NB4 (cell line): ENCODE data around the gene SGMS1.

ENCODE experiments used
- DNase-seq: peaks from one replicate; pipeline ENCODE4 v3.0.0; 2010; ENCODE audit warnings: low read depth
- H3K4me3 ChIP-seq: one replicate; pipeline ENCODE4 v1.5.1; 2011; ENCODE audit warnings: mild to moderate bottlenecking, low read depth, low read length, moderate library complexity
- MYC ChIP-seq: IDR thresholded peaks from 2 replicates; pipeline ENCODE4 v1.6.1; 2011; ENCODE audit warnings: low read depth, low read length
- POLR2A ChIP-seq: IDR thresholded peaks from 2 replicates; pipeline ENCODE4 v1.6.1; 2011; ENCODE audit warnings: mild to moderate bottlenecking; ENCODE audit not compliant: insufficient read length; ENCODE audit errors: extremely low read depth
- TF ChIP-seq, protein P1 (sequence below): IDR thresholded peaks from one replicate; pipeline ENCODE4 v1.5.1; 2012; ENCODE audit warnings: low read depth, low read length
- TF ChIP-seq, protein P2 (sequence below): IDR thresholded peaks from 2 replicates; pipeline ENCODE4 v1.6.1; 2011; ENCODE audit warnings: low read depth, low read length

The SGMS1 gene

DNA sequence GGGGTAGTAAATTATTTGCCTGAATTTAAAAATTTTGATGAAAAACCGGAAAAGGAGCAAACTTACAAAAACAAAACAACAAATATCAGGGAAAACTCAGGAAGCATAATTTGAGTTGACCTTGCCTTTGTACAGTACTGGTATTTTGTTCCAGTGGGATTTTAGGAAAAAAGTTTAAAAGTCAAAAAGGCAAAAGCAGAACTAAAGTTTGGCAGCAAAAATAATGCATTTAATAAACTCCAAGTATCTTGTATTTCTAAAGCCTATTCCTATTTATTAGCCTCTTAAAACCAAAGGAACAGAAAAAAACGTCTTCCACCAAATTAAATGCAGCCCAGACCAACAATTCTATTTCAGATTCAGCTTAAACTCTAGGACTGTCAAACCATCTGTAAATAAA, 281.8 kb downstream of the SGMS1 start:
- DNase-seq: no peak
- TF ChIP-seq POLR2A (no peak), MYC (no peak)
- TF ChIP-seq, protein P1, sequence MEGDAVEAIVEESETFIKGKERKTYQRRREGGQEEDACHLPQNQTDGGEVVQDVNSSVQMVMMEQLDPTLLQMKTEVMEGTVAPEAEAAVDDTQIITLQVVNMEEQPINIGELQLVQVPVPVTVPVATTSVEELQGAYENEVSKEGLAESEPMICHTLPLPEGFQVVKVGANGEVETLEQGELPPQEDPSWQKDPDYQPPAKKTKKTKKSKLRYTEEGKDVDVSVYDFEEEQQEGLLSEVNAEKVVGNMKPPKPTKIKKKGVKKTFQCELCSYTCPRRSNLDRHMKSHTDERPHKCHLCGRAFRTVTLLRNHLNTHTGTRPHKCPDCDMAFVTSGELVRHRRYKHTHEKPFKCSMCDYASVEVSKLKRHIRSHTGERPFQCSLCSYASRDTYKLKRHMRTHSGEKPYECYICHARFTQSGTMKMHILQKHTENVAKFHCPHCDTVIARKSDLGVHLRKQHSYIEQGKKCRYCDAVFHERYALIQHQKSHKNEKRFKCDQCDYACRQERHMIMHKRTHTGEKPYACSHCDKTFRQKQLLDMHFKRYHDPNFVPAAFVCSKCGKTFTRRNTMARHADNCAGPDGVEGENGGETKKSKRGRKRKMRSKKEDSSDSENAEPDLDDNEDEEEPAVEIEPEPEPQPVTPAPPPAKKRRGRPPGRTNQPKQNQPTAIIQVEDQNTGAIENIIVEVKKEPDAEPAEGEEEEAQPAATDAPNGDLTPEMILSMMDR: no peak
- TF ChIP-seq, protein P2, sequence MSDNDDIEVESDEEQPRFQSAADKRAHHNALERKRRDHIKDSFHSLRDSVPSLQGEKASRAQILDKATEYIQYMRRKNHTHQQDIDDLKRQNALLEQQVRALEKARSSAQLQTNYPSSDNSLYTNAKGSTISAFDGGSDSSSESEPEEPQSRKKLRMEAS: no peak
- no peak overlapping the region for H3K4me3 ChIP-seq

DNA sequence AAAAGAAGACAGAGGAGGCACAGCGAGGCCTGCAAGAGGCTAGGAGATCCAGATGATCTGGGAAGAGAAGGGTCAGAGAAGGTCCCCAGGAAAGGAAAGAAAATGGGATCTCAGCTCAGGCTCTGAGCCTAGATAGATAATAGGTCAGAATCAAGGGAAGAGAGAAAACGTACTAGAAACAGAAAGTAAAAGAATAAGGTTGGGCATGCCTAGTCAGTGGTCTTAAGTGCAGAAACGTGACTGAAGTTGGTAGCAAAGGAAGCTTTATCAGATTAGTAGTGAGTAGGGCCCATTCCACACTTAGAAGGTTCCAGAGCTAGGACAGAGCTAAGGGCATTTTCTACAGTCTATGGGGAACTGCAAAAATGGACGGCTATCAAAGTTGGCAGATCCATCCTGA, 287.6 kb downstream of the SGMS1 start:
- H3K4me3 ChIP-seq: no peak overlapping the region
- no peak for DNase-seq
- TF ChIP-seq POLR2A (no peak), MYC (no peak)
- TF ChIP-seq, protein P2: no peak
- TF ChIP-seq, protein P1: no peak

DNA sequence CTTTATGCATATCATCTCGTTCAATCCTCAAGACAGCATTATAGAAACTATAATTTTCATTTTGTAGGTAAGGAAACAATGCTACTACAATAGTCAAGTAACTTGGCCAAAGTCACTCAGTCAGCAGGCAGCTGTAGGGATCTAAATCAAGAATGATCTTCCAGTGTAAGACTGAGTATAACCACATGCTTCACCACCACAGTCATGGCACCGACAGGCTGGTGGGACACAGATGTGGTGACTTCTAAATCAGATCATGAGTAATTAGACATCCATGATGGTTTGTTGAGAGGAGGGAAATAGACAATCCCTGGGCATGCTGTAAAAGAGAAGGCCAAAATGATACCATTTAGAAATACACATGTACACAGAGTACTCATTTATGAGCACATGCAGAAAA, 288.4 kb downstream of the SGMS1 start:
- H3K4me3 ChIP-seq: no peak overlapping the region
- DNase-seq: no peak
- TF ChIP-seq, protein P2: no peak
- no peak for TF ChIP-seq POLR2A
- no peak for TF ChIP-seq MYC

DNA sequence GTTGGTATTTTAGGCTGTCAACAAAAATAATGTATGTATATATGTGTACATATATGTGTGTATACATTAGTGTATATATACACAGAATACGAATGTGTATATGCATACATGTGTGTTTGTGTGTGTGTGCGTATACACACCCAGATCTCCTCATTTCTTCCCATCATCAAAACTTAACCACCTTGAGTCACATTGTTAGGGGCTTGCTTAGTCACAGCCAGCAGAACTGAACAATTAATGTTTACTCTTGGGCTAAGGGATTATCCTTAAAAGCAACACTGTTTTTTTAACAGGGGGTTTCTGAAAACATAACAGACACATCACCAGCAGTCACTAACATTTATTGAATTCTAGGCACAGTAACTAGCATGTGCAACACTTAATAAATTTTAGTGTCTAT, 289.5 kb downstream of the SGMS1 start:
- TF ChIP-seq, protein P2: no peak
- TF ChIP-seq, protein P1: no peak
- TF ChIP-seq POLR2A (no peak), MYC (no peak)
- DNase-seq: no peak
- no peak overlapping the region for H3K4me3 ChIP-seq

DNA sequence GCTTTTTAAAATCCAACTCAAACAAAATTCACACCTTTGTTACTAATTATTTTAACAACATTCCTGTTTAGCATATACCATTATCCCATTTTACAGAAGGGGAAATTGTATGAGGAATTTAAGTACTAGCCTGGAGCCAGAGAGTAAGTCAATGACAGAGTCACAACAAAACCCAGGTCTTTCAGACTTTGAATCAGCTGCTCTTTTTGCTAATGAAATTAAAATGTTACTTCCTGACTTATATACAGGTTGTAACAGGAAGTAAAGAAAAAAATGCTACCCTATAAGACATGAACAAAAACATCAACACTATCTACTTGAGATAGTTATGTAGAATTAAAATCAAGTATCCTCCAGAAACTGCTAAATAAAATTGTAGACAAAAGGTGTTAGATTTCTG, 289.9 kb downstream of the SGMS1 start:
- TF ChIP-seq, protein P2: no peak
- no peak for TF ChIP-seq POLR2A
- TF ChIP-seq, protein P1: no peak
- no peak for TF ChIP-seq MYC
- DNase-seq: no peak
- no peak overlapping the region for H3K4me3 ChIP-seq

DNA sequence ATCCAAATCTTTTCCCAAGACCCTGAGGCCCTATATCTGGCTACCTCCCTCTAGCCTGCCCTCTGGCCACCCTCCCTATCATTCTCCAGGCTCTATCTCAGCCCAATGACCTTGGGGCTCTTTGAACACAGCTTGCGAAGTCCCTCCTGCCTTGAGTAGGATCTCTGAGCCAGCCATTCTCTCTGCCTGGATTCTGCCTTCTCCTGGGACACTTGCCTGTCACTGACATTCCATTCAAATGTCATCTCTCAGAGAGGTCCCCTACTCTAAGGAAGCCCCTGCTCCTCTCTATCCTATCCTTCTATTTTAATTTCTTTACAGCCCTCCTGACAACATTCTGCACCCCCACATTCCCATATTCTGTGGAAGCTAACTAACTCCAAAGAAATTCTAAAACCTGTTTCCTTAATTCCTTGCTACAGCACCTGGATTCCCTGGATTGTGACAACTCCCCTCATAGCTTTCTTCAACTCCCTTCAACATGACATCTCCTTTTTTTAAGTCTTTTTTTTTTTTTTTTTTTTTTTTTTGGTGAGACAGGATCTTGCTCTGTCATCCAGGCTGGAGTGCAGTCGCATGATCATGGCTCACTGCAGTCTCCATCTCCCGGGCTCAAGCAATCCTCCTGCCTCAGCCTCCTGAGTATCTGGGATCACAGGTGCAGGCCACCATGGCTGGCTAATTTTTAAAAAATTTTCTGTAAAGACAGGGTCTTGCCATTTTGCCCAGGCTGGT, 291.5 kb downstream of the SGMS1 start:
- H3K4me3 ChIP-seq: no peak overlapping the region
- TF ChIP-seq, protein P2: no peak
- TF ChIP-seq POLR2A (no peak), MYC (no peak)
- TF ChIP-seq, protein P1: no peak
- no peak for DNase-seq
